ENCODE measurements around the gene TREM2.

TREM2 gene

DNA sequence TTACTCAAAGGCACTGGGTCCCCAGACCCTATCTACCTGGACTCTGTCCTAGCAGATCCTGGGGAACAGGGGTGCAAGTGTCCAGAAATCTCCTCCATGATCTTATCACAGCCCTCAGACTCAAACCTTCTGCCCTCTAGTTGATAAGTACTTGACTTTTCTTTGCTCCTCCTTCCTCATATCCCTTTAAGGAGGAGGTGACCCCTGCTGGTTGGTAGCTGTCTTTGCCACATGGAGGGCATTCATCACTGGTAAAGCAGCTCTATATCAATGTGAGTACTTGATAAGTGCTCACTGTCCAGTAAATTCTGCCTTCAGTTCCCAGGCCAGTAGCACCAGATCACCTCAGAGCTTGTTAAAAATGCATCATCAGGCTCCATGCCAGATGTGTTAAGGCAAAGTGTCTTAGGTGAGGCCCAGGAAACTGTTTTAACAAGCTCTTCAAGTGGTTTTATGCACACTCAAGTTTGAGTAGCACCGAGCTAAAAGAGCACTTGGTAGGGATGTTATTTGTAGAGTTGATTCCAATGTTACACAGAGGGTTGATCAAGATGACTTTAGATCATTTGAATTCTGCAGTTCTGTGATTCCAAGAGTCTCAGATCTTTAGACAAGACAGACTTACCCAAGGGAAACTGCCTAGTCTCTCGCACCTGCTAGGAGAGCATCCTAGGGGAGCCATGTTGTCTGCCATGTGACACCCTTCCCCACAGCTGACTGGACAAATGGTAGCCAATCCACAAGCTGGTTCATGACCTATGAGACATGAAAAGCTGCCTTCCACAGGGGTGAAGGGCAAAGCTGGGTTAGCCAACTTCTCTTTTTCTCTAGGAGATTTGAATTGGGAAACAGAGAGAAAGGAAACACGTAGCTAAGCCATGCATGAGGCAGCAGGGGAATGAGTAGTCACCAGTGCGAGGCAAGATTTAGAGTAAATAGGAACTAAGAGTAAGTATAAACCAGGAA, 19.4 kb upstream of the TREM2 start:
- DNase-seq (ENCODE audit: low read depth in 3 of 3), result peak in 2 of 3 experiments; percentile 21 to 35

- DNase-seq (ENCODE audit: low read depth in 3 of 3), result no peak
Observed at GRCh38 chr6:41181566-41181965, 18.6 kb upstream of the TREM2 start.

GRCh38 chr6:41179163-41179562, 16.2 kb upstream of the TREM2 start:
- DNase-seq (ENCODE audit: low read depth in 3 of 3), result no peak

- DNase-seq (ENCODE audit: low read depth in 3 of 3), result no peak
Observed at GRCh38 chr6:41177695-41178094, 14.8 kb upstream of the TREM2 start.

DNA sequence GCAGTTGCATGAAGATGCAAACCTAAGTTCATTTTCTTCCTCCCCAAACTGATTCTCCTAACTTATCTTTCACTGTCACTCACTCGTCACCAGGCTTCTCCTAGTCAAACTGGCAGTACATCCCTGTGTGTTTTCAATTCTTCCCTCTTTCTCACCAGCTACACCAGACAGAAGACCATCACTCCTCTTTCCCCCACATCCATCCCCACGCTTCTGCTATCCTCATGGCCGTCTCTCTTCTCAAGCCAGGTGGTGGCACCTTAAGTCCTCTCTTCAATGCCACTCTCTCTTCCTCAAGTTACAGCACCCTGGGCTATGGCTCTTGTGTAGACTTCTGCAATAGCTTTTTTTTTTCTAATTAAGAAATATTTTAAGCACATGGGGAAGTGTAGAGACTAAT, 14.4 kb upstream of the TREM2 start:
- no peak for DNase-seq (ENCODE audit: low read depth in 3 of 3)

GRCh38 chr6:41176189-41176588, 13.3 kb upstream of the TREM2 start:
- no peak for DNase-seq (ENCODE audit: low read depth in 3 of 3)

- no peak for DNase-seq (ENCODE audit: low read depth in 3 of 3)
Observed at GRCh38 chr6:41175084-41175483, 12.2 kb upstream of the TREM2 start.

- DNase-seq (ENCODE audit: low read depth in 3 of 3), result no peak
Observed at GRCh38 chr6:41174610-41175009, 11.7 kb upstream of the TREM2 start.

DNA sequence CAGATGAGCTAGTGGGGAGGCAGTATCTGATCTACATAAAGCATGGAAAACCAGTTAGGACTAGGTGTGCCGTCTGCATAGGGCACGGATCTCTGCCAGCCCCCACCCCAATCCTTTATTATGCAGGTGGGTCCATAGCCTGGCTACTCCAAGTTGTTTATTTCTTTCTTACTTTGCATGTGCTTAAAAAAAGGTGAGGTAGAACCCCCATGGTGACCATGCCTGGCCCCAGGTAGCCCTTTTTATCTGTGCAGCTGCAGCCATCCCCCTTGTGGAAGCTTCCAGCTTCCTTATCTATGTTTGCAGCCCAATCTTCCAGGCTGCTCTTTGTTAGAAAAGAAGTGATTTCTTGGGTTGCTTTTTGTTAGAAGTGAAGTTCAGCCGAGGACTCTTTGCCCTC, 9.0 kb upstream of the TREM2 start:
- no peak for DNase-seq (ENCODE audit: low read depth in 3 of 3)

GRCh38 chr6:41170547-41171160, 7.7 kb upstream of the TREM2 start:
- DNase-seq (ENCODE audit: low read depth in 3 of 3), result no peak

GRCh38 chr6:41167173-41167963, 4.5 kb upstream of the TREM2 start:
- DNase-seq (ENCODE audit: low read depth in 3 of 3), result no peak

DNA sequence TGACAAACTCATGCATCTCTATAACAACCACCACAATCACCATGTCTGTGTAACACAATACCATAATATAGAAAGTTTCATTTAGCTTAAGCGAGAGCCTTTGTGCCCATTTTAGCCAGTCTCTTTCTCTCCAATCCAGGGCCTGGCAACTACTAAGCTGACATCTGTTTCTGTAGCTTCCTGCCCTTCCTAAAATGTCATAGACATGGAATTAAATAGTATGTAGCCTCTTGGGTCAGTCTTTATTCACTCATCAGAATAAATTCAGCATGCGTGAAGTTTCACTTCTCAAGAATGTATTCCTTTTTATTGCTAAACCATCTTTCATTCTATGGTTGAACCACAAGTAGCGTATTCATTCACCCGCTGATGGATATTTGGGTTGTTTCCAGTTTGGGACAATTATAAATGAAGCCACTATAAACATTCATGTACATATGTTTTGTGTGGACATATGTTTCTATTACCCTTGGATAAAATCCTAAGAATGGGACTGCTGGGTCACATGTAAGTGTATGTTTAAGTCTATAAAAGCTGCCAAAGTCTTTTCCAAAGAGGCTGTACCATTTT, 1.7 kb upstream of the TREM2 start:
- no peak for DNase-seq (ENCODE audit: low read depth in 3 of 3)

DNA sequence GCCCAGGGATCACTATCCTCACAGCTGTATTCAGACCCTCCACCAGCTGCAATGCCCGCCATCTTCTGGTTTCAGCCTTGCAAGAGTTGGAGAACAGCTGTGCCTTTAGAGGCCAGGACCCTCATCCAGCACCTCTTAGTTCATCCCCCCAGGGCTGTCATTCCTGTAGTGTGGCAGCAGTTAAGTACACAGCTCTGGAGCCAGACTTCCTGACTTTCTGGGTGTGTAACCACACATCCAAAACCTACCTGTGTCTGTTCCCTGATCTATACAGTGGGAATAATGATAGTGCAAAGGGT, 452 bp upstream of the TREM2 start:
- DNase-seq (ENCODE audit: low read depth in 3 of 3), result no peak

- DNase-seq (ENCODE audit: low read depth in 3 of 3), result no peak
Observed at GRCh38 chr6:41161851-41162552, 914 bp downstream of the TREM2 start.

DNA sequence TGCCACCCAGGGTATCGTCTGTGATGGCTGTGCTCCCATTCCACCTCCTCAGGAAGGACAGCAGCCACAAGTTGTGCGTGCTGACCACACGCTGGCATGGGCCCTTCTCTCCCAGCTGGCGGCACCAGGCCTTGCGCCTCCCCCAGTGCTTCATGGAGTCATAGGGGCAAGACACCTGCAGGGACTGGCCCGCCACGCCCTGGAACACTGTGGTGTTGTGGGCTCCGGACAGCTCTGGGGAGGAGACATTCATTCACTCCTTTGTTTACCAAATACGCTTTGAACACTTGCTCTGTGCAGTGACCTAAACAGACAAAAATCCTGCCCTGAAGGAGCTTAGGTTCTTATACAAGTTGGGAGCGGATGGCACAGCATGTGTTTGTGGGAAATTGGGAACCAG, 1.5 kb downstream of the TREM2 start:
- no peak for DNase-seq (ENCODE audit: low read depth in 3 of 3)

DNA sequence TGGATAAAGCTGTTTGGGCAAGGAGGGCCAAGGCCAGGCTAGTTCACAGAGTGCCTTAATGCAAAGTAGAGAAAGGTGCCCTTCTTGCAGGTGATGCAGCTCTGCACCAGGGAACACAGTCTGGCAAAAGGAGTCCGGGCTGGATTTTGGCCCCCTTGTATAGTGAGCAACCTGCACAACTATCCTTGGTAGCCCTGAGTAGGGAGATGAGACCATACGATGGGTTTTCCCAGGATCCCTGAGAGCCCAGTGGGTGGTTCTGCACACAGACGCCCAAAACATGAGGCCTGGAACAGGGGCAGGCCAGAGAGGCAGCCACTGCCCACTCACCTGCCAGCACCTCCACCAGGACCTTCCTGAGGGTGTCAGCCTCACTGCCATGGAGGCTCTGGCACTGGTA, 2.0 kb downstream of the TREM2 start:
- DNase-seq (ENCODE audit: low read depth in 3 of 3), result no peak

DNA sequence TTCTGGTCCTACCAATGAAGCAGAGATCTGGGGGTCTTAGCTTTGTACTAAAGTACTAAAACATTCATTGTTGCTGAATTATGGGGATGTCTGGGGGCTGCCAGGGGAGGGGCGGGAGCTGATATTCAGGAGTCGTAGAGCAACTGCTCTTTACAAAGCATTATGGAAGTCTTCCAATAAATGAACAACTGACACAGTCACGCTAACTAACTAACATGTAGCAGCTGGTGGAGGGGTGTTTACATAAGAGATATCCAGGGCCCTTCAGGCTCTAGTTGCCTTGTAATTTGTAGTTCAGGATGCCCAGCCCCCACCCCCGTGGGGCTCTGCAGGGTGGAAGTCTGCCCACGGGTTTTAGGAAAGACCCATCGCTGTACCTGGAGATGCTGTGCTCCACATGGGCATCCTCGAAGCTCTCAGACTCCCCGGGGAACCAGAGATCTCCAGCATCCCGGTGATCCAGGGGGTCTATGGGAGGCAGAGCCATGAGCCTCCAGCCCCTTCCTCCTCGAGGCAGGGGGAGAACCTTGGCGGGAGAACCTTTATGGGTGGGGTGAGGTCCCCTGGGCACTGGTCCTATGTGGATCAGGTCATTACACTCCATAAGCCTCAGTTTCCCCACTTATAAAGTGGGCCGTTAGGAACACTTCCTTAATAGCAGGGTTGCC, 3.4 kb downstream of the TREM2 start:
- DNase-seq (ENCODE audit: low read depth in 3 of 3), result no peak

DNA sequence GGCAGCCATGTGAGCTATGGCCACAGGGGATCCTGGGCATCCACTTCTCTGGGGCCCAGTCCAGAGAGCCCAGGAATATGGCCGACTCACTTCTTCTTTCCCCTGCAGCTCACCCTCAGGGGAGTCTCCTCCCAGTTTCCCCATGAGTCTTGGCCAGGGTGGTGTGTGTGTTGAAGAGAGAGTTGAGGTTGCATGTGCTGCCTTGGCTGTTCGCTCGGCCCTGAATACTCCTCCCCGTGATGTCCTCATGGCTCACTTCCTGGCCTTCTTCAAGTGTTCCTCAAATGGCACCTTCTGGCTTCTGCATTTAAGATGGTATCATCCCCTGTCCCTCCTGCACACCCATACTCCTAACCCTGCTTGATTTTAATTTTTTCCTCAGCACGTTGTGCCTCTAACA, 5.6 kb downstream of the TREM2 start:
- DNase-seq (ENCODE audit: low read depth in 3 of 3), result no peak

DNA sequence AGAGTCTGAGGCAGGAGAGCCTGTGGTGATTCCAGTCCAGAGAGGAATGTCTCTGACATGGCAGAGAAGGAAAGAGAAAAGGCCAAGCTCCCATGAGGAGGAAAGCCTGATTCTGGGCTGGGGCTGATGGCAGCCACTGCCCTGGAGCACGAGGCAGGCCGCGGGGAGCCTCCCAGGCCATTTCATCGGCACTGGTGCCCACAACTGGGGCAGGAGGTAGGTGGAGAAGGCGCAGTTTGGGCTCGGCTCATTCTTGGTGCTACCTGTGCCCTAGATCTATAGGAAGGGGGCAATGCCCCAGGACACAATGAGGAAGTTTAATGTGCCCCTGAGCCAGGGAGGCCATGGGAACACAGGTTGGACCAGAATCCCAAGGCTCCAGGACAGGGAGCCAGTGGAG, 6.1 kb downstream of the TREM2 start:
- no peak for DNase-seq (ENCODE audit: low read depth in 3 of 3)

- DNase-seq (ENCODE audit: low read depth in 3 of 3), result no peak
Observed at GRCh38 chr6:41156001-41156400, 6.9 kb downstream of the TREM2 start.

DNA sequence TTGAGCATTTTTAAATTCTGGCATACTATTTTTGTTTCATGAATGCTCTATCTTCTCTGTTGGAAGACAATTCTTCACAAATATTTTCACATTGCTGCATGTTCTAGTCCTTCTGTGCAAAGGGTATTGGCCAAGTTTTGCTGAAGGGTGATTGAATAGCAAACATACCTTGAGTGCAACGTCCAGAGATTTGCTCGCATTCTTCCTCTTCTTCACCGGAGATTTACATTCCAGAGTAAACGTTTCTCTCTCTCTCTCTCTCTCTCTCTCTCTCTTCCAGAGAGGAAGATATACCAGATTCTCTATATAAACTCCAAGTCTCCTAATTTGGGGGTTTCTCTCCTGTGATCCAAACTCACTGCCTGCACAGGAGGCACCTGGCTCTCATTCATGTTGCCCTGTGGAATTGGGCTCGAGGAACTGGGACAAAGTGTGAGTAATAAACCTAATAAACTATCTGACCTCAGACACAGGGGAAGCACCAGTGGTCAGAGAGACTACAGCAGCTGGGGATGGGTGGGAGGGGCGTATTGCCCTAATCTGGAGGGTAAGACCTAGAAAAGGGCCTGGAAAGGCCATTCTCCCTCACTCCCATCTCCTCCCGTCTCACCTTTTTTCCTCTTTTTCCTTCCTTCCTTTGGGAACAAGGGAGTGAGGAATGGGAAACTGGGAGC, 7.6 kb downstream of the TREM2 start:
- no peak for DNase-seq (ENCODE audit: low read depth in 3 of 3)
